ACC112 (cell line): ENCODE results near the gene ENAH.
"Not testable (repeated sequence)": the region's sequence is repeated elsewhere in the genome, so short reads cannot be mapped to it uniquely, and the experiment has no call there.

Experiments
- H2AFZ ChIP-seq: fragments of 200-600 bp; sonication (generic); one replicate; pipeline ENCODE4 v1.6.0; 2017; ENCODE audit warnings: antibody characterized with exemption, low read length; ENCODE audit not compliant: unreplicated experiment
- H3K27ac ChIP-seq: fragments of 200-600 bp; sonication (generic); 2 replicates; pipeline ENCODE4 v1.5.1; 2014; ENCODE audit warnings: low read depth, mild to moderate bottlenecking, antibody characterized with exemption, low read length, moderate library complexity
- H3K27me3 ChIP-seq: fragments of 200-600 bp; sonication (generic); 2 replicates; pipeline ENCODE4 v1.6.1; 2014; ENCODE audit warnings: mild to moderate bottlenecking, antibody characterized with exemption, low read length, moderate library complexity, mixed read lengths; ENCODE audit not compliant: insufficient read depth
- H3K36me3 ChIP-seq: fragments of 200-600 bp; sonication (generic); 2 replicates; pipeline ENCODE4 v1.6.1; 2016; ENCODE audit warnings: mild to moderate bottlenecking, antibody characterized with exemption, low read length, moderate library complexity, mixed read lengths; ENCODE audit not compliant: insufficient read depth
- H3K4me1 ChIP-seq: fragments of 200-600 bp; sonication (generic); one replicate; pipeline ENCODE4 v1.6.1; 2016; ENCODE audit warnings: low read length, mixed read lengths; ENCODE audit not compliant: insufficient read depth, unreplicated experiment, control insufficient read depth
- H3K4me3 ChIP-seq: fragments of 200-600 bp; sonication (generic); 2 replicates; pipeline ENCODE4 v1.5.1; 2014; ENCODE audit warnings: mild to moderate bottlenecking, low read depth, low read length
- H3K79me2 ChIP-seq: fragments of 200-600 bp; sonication (generic); one replicate; pipeline ENCODE4 v1.6.0; 2016; ENCODE audit warnings: low read length; ENCODE audit not compliant: control insufficient read depth, unreplicated experiment, insufficient read depth

The ENAH gene

DNA sequence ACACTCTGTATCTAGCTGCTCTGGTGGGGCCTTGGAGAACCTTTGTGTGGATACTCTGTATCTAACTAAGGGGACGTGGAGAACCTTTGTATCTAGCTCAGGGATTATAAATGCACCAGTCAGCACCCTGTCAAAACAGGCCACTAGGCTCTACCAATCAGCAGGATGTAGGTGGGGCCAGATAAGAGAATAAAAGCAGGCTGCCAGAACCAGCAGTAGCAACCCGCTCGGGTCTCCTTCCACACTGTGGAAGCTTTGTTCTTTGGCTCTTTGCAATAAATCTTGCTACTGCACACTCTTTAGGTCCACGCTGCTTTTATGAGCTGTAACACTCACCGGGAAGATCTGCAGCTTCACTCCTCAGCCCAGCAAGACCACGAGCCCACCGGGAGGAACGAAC, 179.7 kb downstream of the ENAH start:
- not testable (repeated sequence) for H3K27me3 ChIP-seq

DNA sequence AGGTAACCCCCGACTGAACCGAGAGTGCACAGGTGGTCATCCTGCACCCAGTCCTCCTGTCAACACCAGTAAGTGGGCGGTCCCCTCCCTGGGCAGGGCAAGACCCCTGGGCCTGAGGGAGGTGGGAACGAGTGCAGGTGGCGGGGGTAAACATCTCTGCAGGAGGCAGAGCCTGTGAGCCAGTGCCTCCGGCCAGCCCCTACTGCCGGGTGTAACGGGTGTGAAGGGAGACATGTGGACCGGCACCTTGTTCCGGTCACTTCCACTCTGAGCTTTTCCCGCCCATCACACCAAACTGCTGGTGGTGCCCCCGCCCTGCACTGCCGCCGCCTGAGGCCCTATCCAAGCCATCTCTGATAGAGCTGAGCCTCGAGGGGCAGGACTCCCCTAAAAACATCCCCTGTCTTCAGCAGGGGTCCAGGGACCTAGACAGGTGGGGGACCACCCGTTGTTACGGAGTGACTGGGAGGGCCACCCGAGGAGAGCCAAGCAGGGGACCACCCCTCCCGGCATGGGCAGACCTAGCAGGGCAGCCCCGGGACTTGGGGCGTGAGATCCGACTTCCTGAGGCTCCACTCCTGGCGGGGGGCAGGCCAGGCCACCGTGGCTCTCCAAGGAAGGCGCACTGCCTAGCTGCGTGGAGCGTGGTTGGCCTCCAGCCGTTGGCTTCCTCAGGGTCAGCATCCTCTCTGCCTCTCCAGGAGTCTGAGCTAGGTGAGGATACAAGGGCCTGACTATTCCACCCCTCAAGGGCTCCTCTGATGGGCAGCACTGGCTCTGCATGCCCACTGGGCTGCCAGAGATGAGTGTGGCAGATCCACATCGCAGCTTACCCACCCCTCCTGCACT, 181.2 kb downstream of the ENAH start:
- H3K27me3 ChIP-seq, result no peaks in the 10 kb centered on the region
- H3K36me3 ChIP-seq, result no peaks in the 10 kb centered on the region
- H3K79me2 ChIP-seq, result no peaks in the 10 kb centered on the region
- H3K4me3 ChIP-seq, result no peak overlapping the region
- no peak overlapping the region for H2AFZ ChIP-seq
- H3K27ac ChIP-seq, result no peak overlapping the region
- peaks cover 3% of the 10 kb centered on the region for H3K4me1 ChIP-seq

More for the DNA sequence above, 179.7 kb downstream of the ENAH start:
- H3K27ac ChIP-seq, H3K79me2 ChIP-seq, H3K4me3 ChIP-seq, H2AFZ ChIP-seq, H3K4me1 ChIP-seq, H3K36me3 ChIP-seq: not testable (repeated sequence)

DNA sequence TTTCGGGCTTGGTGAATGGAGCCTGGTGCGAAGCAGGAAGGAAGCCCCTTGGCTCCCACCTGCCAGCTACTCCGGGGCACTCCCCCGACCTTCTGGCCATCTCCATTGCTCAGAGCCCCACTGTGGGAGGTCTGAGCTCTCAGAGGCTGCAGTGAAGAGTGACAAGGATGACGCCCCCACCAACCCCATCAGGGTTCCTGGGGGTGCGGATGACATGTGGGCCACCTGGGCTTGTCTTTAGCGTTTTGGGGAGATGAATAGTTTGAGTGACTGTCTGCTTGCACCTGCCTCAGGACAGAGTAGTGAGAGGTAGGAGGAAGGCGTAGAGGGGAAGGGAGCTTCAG, 181.8 kb downstream of the ENAH start:
- H3K27ac ChIP-seq, result no peak overlapping the region

DNA sequence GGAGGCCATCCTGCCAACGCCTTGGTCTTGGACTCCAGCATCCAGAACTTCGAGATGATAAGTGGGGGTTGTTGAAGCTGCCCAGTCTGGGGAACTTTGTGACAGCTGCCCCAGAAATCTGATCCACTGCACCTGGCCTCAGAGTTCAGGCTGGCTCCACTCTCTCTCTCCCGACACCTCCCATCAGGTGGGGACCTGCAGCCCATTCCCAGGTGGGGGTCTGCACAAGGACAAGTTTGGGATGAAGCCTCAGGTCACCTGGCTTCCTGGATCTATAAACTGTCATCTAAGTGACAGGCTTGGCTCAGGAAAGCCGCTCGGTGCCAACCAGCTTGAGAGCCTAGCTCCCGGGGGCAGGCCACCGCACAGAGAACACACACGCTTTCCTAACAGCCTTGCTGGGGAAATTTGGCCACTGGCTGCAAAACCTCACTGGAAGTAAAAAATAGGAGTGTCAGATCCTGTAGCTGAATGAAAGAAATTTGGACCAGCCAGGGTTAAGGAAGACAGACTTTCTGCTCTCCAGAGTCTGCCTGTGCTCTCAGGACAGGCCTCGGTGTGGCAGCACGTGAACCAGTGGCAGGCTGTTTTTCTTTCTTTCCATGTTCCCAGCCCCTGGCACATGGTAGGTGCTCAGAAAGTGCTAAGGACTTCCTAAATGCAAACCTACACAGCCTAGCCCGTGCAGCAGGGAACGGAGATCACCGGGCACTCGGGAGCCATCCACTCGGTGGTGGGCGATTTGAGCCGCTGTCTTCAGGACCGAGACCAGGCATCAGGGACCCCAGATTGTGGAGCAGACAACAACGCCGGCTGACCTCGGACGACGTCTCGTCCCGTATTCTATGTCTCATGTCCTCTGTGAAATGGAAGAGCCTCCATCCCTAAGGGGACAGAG, 182.5 kb downstream of the ENAH start:
- Histone ChIP-seq H3K4me3 (no peak overlapping the region), H2AFZ (no peak overlapping the region), H3K27me3 (no peaks in the 10 kb centered on the region), H3K79me2 (no peaks in the 10 kb centered on the region), H3K27ac (no peak overlapping the region), H3K4me1 (peaks cover 3% of the 10 kb centered on the region), H3K36me3 (no peaks in the 10 kb centered on the region)

More for the DNA sequence above, 181.8 kb downstream of the ENAH start:
- Histone ChIP-seq H2AFZ (no peak overlapping the region), H3K27me3 (no peaks in the 10 kb centered on the region), H3K4me1 (peaks cover 3% of the 10 kb centered on the region), H3K4me3 (no peak overlapping the region), H3K36me3 (no peaks in the 10 kb centered on the region), H3K79me2 (no peaks in the 10 kb centered on the region)

DNA sequence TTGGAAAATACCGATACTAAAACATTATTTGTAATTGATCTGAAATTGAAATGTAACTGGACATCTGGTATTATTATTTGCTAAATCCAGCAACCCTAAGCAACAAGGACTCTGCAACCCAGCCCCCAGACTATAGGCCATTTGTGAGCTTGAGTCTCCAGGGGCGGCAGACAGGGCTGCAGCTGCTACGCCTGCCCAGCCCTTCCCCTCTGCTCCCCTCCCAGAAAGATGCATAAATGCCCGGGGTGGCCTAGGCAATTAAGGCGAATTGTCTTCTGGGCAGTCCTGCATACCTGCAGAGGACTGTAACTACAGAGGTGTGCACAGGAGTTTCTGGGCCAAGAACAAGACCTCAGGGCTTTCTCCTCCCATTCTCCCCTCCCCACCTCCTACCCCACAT, 183.9 kb downstream of the ENAH start:
- no peaks in the 10 kb centered on the region for H3K27me3 ChIP-seq
- H2AFZ ChIP-seq, result no peak overlapping the region
- no peaks in the 10 kb centered on the region for H3K79me2 ChIP-seq
- H3K36me3 ChIP-seq, result no peaks in the 10 kb centered on the region
- no peak overlapping the region for H3K4me3 ChIP-seq
- no peak overlapping the region for H3K27ac ChIP-seq
- peaks cover 3% of the 10 kb centered on the region for H3K4me1 ChIP-seq

DNA sequence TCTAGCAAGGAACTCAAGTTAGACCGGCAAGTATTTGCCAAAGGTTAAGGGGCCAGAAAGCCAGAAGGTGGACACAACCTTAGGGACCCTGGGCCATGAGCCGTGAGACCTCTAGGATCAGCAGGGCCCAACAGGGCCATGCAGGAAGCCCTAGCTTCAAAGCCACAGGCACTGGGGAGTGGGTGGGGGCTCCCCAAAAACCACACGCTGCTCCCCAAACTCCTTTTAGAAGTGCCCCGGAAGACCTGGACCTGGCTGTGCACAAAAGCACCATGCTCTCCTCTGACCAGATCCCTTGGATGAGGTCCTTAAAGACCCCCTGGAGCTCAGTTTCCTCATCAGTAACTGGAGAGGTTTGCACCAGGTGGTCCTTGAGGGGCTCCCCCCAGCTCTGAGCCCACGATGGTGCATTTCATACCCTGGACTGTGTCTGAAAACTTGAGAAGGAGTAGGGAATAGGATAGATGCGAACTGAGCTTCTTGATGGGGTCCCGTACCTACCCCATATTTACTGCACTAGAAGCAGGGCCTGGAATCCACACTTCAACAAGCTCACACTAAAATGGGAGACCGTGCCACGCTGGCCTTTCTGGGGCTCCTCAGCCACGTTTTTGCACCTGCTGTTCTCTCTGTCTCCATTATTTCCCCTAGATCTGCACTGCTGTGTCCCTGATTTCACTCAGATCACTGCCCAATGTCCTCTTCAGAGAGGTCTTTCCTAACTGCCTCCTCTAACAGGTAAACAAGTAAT, 184.5 kb downstream of the ENAH start:
- Histone ChIP-seq H2AFZ (no peak overlapping the region), H3K4me3 (no peak overlapping the region), H3K27ac (no peak overlapping the region)

DNA sequence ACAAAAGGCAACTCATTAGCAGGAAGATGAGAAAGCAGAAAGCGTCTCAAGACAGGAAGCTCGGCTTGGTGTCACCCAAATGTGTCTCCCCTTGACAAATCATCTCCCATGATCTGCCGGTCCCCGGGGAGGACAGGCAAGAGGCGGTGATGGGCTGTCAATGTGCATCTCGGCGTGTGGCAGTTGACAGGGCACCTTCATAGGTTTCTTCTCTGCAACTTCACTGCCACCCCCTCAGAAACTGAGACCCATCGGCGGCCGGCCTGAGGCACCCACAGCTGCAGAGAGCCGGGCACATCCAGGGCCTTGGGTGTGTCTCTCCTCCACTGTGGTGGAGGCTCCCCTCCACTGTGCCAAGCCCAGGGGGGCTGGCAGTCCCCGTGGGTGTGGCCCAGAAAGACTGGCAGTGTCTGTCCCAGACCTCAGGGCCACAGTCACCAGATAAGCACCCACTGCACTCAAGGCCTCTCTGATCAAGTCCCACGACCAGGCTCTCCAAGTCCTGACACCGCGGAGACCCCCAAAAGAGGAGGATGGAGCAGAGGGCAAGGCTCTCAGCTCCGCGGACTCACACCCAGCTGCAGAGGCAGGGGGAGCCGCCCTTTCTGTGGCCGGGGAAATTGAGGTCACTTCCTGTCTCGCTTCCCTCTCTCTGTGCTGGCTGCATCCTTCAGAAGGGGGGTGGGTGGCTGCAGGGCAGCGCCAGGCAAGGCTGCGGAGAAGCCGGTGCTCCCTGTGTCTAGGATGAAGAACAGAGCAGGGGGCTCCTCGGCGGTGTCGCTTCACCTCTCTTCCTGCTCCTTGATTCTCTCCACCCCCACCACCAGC, 185.5 kb downstream of the ENAH start:
- H3K4me3 ChIP-seq, result no peak overlapping the region
- no peak overlapping the region for H3K27ac ChIP-seq

More for the DNA sequence above, 184.5 kb downstream of the ENAH start:
- Histone ChIP-seq H3K79me2 (no peaks in the 10 kb centered on the region), H3K36me3 (no peaks in the 10 kb centered on the region), H3K4me1 (peaks cover 3% of the 10 kb centered on the region), H3K27me3 (no peaks in the 10 kb centered on the region)

DNA sequence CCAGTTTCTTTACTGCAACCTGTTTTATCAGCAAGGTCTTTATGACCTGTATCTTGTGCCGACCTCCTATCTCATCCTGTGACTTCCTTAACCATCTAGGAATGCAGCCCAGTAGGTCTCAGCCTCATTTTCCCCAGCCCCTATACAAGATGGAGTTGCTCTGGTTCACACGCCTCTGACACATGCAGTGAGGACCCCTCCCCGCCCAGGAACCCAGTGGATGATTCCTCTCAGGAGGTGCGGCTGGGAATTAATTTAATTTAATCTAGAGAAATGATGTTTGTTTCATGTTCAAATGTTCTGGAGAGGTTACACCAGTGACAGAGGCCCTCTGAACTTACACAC, 186.1 kb downstream of the ENAH start:
- peaks cover 10% of the 10 kb centered on the region for H3K4me1 ChIP-seq
- H3K27me3 ChIP-seq, result no peaks in the 10 kb centered on the region

More for the DNA sequence above, 185.5 kb downstream of the ENAH start:
- H3K36me3 ChIP-seq, result no peaks in the 10 kb centered on the region
- no peaks in the 10 kb centered on the region for H3K27me3 ChIP-seq
- H3K4me1 ChIP-seq, result peaks cover 7% of the 10 kb centered on the region
- H3K79me2 ChIP-seq, result no peaks in the 10 kb centered on the region
- H2AFZ ChIP-seq, result no peak overlapping the region

DNA sequence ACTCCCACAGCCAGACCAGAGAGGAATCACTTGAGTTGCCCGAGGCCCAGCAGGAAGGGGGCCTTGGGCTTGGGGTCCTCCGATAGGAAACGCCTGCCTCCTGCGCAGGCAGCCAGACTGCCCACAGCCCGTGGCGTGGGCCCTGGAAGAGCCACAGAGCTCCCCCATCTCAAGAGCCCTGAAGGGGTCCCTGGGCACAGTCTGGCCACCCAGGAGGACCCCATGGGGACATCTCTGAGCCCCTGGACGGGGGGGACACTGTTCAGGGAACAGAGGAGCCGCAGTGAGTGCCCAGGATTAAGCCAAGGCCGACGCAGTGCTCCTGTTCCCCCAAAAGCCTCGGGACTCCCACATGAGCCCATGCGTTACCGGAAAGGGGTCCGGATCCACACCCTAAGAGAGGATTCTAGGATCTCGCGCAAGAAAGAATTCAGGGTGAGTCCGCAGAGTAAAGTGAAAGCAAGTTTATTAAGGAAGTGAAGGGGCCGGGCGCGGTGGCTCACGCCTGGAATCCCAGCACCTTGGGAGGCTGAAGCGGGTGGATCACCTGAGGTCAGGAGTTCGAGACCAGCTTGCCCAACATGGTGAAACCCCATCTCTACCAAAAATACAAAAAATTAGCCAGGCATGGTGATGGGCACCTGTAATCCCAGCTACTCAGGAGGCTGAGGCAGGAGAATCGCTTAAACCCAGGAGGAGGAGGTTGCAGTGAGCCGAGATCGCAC, 187.0 kb downstream of the ENAH start:
- Histone ChIP-seq H3K36me3 (no peaks in the 10 kb centered on the region), H2AFZ (no peak overlapping the region), H3K4me3 (no peak overlapping the region), H3K79me2 (no peaks in the 10 kb centered on the region), H3K27me3 (no peaks in the 10 kb centered on the region), H3K27ac (no peak overlapping the region), H3K4me1 (peaks cover 14% of the 10 kb centered on the region)

More for the DNA sequence above, 186.1 kb downstream of the ENAH start:
- Histone ChIP-seq H2AFZ (no peak overlapping the region), H3K36me3 (no peaks in the 10 kb centered on the region), H3K27ac (no peak overlapping the region), H3K79me2 (no peaks in the 10 kb centered on the region), H3K4me3 (no peak overlapping the region)
